HG02571 (cell line): Measurements from ENCODE around the gene STEAP2.
"Not testable (repeated sequence)": the region's sequence is repeated elsewhere in the genome, so short reads cannot be mapped to it uniquely, and the experiment has no call there.

ENCODE experiments used
- ATAC-seq: cut with Tn5 transposase; IDR thresholded peaks from one replicate; pipeline ENCODE4 v1.9.1; 2021; ENCODE audit warnings: mild to moderate bottlenecking, moderate library complexity; ENCODE audit not compliant: unreplicated experiment

Gene STEAP2

GRCh38 chr7:90232430-90232829 lies 20.9 kb downstream of the STEAP2 start:
- ATAC-seq = no peak

GRCh38 chr7:90233569-90233968 lies 22.0 kb downstream of the STEAP2 start:
- no peak for ATAC-seq

- no peak for ATAC-seq
These were observed 25.3 kb downstream of the STEAP2 start for GRCh38 chr7:90236721-90237289.

GRCh38 chr7:90238022-90238421 lies 26.5 kb downstream of the STEAP2 start:
- no peak for ATAC-seq

GRCh38 chr7:90238583-90238982 lies 27.0 kb downstream of the STEAP2 start:
- no peak for ATAC-seq

DNA sequence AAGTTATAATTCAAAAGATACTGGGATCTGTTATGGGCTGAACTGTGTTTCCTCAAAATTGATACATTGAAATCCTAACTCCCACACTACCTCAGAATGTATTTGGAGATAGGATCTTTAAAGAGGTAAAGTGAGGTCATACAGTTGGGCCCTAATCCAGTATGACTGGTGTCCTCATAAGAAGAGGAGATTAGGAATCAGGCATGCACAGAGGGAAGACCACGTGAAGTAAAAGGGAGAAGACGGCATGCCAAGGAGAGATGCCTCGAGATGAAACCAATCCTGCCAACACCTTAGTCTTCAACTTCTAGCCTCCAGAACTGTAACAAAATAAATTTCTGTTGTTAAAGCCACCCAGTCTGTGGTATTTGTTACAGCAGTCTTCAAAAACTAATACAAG lies 27.5 kb downstream of the STEAP2 start:
- no peak for ATAC-seq

DNA sequence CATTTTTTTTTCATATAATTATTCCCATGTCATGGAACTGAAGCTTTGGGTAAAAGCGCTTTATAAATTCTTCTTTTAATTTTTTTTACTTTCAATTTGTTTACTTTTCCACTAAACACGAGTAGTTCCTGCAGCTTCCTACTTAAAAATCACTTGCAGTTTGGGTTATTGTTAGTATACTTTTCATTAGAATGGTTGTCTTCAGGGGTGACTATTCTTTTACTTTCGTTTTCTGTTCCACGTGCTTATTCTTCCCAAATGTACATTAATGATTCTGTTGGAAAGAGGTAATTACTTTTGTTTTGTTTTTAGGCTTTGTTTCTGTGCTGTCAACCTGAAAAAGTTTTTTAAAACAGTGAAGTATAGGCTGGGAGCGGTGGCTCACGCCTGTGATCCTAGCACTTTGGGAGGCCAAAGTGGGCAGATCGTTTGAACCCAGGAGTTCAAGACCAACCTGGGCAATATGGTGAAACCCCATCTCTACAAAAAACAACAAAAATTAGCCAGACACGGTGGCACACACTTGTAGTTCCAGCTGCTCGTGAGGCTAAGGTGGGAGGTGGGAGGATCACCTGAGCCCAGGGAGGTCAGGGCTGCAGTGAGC lies 28.2 kb downstream of the STEAP2 start:
- no peak for ATAC-seq

DNA sequence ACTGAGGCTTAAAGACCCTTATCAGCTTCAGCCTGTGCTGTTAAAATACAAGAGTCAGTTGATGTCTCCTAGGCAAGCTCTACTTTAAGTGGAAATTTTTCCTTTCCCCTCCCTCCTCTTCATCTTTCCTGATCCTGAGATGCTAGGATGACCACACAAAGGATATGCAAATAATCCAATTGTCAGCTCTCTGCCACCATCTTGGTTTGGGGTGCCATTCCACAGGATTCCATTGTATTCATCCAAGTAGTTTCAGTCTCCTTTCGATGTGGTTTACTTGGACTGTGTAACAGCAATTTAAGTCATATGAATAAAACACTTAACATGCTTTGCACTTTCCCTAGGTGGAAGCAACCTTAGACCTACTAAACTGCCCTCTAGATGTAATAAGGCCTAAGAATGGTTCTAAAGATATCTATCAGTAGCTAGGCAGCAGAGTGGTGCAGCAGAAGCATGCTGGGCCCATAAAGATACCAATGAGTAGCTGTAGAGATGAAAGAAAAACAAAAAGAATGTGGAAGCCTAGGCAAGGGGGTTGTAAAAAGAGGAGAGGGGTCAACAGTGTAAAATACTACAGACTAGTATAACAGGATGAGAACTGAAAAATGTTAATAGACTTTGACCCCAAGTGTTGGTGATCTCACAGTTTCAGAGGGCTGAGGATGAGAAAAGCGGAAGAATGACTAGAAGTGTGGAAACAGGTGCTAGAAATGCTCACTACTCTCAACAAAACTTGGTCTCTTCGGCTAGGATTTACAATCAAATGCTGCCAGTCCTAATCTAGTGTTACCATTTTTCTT lies 31.0 kb downstream of the STEAP2 start:
- peak; percentile 71 for ATAC-seq

- ATAC-seq = no peak
These were observed 32.0 kb downstream of the STEAP2 start for GRCh38 chr7:90243556-90243955.

DNA sequence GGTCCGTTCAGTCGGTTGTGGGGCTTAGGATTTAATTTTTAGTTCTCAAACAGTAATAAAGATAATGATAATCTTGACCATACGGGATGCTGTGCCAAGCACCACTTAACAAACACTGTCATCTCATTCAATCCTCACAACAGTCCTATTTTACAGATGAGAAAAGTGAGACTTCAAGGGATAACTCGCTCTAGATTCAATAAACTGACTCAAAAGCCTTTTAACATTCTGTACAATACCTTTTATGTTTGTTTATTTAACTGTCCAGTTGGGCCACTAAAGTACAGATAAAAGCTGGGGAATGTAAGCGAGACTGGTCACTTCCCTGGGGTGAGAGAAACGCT lies 33.0 kb downstream of the STEAP2 start:
- no peak for ATAC-seq

DNA sequence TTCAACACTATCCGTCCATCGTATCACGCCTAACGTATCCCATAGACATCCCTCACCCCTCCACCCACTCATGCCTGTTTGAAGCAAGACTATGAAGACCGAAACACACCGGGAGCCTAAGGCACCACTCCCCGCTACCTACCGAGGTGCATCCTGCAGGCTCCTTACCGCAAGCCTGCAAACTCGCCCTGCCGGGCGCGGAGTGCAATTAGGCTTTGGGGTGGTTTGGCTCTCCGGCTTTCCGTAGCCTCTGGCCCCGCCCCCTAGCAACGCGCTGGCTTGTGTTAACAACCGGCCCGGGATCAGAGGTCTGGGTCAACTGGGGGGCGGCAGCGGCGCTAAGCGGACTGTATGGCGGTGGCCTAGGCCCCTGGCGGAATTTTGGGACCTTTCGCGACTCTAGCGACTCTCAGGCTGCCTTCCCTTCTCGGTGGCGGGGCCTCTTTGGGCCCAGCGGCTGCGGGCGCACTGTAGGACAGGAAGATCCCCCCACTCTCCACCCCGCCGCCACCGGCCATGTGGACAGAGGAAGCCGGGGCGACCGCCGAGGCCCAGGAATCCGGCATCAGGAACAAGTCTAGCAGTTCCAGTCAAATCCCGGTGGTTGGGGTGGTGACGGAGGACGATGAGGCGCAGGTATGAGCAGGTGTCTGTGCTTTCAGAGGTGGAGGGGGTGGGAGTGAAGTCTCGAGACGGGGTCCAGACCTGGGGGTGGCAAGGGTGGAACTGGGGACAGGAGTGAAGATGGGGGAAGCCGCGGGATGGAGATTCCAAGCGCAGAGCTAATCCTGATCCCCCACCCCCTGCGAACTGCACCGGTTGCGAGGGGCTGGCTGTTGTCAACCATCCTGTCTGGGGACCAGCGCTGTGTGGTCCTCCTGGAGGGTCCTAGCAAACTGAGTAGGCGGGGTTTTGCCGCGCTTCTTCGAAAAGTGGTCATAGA lies 33.6 kb downstream of the STEAP2 start, which contains the start of gene CFAP69:
Gene CFAP69 (plus strand): TSS at position 266 of the 943 bp plus-strand sequence. CDS start 251 bp downstream, at position 517.
- ATAC-seq = peak; percentile 78

GRCh38 chr7:90246171-90246570 lies 34.6 kb downstream of the STEAP2 start:
- no peak for ATAC-seq

DNA sequence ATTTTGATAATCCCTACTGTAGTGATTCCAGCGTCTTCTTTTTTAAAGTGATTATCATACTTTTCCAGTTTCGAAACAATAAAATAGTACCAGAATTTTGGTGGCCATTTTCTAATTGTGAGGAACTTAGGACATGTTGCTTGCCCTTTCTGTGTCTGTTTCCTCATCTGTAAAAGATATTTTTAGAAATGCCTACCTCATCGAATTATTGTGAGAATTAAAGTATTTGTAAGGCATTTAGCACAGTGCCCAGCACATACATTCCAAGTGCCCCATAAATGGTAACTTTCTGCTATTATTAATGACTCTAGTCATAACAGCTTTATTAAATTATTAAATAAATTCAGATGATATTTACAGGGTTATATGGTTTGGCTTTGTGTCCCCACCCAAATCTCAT lies 37.2 kb downstream of the STEAP2 start:
- no peak for ATAC-seq

DNA sequence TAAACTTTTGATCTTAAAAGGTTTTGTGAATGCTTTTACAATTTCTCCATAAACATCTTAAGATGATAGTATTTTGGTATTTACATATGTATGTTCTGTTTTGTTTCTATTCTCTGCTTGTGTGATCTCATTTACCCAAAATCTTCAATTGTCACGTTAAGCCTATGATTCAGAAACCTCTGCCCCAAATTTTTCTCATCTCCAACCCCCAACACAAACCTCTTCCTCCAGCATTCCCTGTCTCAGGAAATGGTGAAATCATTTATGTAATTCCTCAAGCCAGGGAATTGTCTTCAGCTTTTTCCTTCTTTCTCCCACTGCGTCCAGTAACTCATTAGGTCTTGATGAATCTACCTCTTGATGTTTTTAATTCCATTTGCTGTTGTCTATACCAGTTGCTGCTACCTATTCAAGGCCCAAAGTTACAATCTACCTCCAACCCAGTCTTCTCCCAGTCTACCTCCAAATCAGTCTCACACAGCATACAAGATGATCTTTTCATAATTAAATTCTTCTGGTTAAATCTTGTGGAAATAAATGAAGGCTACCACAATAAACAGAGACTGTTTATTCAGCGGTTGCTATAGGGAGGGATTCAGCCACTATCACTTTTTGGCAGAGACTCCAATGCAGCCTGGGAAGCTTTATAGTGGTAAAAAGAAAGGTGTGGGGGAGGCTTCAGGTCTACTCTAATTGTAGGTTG lies 39.2 kb downstream of the STEAP2 start:
- ATAC-seq = no peak

GRCh38 chr7:90251304-90251635 lies 39.7 kb downstream of the STEAP2 start:
- ATAC-seq = no peak

DNA sequence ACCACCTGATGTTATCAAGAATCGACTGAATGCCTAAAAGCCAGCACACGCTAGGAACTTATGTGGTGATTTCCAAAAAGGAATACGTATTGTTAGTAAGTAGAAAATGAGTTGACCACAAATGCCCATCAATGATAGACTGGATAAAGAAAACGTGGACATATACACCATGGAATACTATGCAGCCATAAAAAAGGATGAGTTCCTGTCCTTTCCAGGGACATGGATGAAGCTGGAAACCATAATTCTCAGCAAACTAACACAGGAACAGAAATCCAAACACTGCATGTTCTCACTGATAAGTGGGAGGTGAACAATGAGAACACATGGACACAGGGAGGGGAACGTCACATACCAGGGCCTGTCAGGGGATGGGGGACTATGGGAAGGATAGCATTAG lies 44.5 kb downstream of the STEAP2 start:
- not testable (repeated sequence) for ATAC-seq

- ATAC-seq = no peak
These were observed 45.2 kb downstream of the STEAP2 start for GRCh38 chr7:90256778-90257177.

DNA sequence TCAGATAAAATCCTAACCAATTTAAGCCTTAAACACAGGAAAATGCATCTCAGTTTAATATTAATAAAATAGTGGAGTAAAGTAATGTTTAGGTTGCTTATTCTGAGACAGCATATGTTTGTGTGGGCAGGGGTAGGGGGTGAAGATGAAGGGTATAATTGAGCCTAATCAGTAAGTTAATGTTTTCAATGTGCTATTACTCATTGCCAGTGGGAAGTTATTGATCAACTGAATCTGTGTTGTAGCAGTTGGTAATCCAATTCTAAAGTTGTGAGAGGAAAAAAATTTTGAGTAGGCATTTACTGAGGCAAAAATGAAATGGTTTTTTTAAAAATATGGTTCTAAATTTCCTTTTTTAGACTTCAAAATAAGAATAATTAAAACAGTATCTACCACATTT lies 49.9 kb downstream of the STEAP2 start:
- no peak for ATAC-seq

- ATAC-seq = peak; percentile 65
These were observed 50.9 kb downstream of the STEAP2 start for GRCh38 chr7:90262438-90262837.

- no peak for ATAC-seq
These were observed 55.3 kb downstream of the STEAP2 start for GRCh38 chr7:90266808-90267207.
